HG03196 (cell line): ENCODE measurements around the gene C17orf107.

Source experiments
- ATAC-seq: cut with Tn5 transposase; IDR thresholded peaks from one replicate; pipeline ENCODE4 v1.9.1; 2021; ENCODE audit not compliant: unreplicated experiment

The C17orf107 gene

DNA sequence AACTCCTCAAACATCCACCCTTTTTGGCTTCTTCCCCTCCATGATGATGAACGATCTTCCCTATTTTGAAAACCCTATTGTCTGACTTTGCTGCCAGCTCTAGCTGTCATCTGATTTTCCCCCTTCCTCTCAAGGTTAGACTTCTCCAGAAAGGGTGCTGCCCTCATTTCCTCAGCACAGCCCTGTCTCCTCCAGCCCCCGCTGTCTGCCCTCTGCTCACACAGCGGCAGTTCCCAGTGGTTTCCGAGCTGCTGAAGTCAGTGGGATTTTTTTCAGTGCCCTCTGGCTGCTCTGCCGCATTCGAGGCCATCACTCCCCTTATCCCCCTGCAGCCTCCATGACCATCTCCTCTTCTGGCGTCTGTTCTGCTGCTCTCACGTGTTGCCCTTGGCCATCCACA, 26.6 kb upstream of the C17orf107 start:
- ATAC-seq = no peak

DNA sequence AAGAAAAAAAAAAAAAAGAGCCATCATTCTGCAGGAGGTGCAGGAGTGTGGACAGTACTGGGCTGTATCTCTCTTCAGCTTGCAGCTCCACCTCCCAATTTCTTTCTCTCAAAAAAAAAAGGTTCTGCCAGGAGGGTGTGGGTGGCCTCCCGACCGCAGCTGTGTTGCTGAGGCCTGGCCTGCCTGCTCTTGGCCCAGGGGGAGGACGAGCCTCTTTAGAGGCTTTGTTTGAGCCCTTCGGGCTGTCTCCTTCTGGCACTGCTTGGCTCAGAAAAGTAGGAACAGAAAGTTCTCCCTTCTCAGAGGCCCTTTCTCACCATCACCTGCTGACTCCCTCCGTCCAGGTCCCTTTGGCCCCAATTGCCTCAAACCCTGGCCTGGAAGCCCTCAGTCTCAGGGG, 22.2 kb upstream of the C17orf107 start:
- ATAC-seq = no peak

- ATAC-seq = no peak
Measured at GRCh38 chr17:4879601-4880000, 19.7 kb upstream of the C17orf107 start.

DNA sequence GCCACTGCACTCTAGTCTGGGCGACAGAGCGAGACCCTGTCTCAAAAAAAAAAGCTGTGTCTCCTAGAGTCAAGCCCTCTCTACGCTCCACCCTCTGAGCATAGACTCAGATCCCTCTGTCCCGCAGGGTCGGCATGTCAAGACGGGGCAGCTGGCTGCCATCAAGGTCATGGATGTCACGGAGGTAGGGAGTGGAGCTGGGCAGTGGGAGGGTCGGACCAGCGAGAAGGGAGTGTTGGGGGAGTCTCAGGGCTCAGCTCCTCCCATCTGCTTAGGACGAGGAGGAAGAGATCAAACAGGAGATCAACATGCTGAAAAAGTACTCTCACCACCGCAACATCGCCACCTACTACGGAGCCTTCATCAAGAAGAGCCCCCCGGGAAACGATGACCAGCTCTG, 18.5 kb upstream of the C17orf107 start:
- no peak for ATAC-seq

DNA sequence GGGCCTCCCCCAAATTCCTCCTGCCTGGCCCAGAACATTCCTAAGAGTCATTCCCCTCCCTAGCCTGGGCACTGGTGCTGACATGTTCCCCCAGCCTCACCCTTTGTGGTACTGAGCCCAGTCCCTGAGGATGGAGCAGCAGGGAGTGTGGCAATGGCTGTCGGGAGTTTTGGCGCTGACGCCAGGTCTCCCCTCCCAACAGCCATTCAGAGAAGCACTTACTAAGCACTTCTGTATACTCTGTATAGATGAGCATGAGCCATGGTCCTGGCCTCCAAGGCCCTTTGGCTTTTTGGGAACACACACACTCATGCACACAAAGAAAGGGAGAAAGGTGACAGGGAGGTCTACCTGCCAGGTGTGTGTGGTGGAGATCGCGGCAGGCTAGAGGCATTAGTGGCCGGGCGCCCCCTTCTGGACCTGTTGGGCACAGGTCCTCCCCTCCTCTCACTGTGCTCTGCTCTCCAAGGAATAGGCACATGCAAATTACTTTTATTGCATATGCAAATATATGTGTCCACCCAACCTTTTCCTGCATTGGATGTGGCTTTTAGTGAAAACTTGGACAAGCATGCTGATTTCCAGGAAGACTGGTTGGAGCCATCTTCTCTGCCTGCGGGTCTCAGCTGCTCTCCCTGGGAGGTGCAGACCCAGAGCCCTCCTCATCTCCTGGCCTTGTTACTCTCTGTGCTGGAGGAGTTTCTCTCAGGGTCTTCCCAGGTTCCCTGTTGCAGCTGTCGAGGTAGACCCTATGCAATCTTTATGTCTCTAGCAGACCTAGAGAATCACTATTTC, 17.4 kb upstream of the C17orf107 start:
- ATAC-seq = no peak

DNA sequence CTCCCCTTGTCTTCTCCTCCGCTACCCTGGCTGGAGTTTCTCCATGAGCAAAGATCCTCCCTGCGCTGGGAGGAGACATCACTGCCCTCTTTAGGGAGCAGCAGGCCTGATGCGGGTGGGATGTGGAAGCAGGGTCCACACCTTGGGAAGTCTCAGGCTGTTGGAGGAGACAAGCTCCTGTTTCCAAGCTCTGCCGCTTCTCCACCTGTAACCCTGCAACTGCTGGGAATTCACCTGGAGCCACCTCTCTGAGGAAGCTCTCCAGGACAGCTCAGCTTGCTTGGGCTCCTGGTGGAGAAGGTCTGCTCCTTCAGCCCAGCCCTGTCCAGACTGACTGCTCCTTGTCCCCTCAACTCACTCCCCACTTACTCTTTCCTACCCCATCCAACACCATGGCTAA, 14.8 kb upstream of the C17orf107 start:
- ATAC-seq = no peak

DNA sequence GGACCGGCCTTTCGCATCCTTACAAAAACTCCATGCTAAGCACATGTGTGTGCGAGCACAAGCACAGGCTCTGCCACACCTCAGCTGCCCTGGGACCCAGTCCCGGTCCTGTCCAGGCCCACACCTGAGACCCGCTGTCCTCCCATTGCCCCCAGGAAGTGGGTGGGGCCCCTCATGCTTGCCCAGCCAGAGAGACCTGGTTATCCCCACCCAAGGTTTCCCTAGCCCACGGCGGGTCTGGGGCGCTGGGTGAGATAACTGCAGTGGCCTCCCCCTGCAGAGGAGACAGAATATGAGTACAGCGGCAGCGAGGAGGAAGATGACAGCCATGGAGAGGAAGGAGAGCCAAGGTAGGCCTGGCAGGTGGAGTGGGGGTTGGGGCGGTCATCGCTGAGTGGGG, 12.5 kb upstream of the C17orf107 start:
- no peak for ATAC-seq

DNA sequence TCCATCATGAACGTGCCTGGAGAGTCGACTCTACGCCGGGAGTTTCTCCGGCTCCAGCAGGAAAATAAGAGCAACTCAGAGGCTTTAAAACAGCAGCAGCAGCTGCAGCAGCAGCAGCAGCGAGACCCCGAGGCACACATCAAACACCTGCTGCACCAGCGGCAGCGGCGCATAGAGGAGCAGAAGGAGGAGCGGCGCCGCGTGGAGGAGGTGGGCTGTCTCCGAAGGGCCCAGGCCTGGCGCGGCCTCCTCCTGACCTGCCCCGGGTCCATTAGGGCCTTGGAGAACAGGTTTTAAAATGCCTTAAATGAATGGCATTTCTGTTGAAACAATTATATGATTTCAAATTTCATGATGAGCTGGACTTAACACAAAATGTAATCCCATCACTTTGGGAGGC, 11.8 kb upstream of the C17orf107 start:
- no peak for ATAC-seq

- no peak for ATAC-seq
Measured at GRCh38 chr17:4891411-4892410, 7.6 kb upstream of the C17orf107 start.

- ATAC-seq = no peak
Measured at GRCh38 chr17:4892499-4893221, 6.7 kb upstream of the C17orf107 start.

- ATAC-seq = no peak
Measured at GRCh38 chr17:4893272-4893671, 6.1 kb upstream of the C17orf107 start.

GRCh38 chr17:4893721-4894560, 5.4 kb upstream of the C17orf107 start:
- no peak for ATAC-seq

- no peak for ATAC-seq
Measured at GRCh38 chr17:4895121-4895520, 4.2 kb upstream of the C17orf107 start.

- ATAC-seq = no peak
Measured at GRCh38 chr17:4895657-4896331, 3.5 kb upstream of the C17orf107 start.

DNA sequence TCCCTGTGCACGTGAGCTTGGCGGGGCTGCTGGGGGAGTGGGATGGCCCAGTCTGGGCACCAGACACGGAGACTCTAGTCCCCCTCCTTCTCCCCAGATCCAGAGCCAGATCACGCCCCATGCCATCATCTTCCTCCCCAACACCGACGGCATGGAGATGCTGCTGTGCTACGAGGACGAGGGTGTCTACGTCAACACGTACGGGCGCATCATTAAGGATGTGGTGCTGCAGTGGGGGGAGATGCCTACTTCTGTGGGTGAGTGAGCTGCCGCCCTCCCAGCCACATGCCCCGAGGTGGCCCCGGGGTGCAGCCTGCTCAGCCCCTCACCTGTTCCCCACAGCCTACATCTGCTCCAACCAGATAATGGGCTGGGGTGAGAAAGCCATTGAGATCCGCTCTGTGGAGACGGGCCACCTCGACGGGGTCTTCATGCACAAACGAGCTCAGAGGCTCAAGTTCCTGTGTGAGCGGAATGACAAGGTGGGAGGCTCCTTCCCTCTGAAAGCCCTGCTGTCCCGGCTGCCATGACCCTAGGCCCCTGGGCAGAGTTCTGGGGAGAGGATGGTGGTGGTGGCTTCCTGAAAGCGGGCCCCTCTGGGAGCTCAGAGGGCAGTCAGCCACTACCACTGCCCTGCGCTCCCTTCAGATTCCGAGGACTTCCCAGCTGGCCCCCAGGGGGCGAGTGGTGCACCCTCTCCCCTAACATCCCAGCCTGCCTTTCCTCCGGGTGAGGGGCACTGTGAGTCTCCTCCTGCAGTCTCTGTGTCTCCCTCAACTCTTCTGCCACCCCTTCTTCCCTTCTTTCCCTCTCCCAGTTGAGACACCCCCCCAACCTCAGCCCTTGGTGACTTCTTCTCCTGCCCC, 2.8 kb upstream of the C17orf107 start:
- ATAC-seq = no peak

DNA sequence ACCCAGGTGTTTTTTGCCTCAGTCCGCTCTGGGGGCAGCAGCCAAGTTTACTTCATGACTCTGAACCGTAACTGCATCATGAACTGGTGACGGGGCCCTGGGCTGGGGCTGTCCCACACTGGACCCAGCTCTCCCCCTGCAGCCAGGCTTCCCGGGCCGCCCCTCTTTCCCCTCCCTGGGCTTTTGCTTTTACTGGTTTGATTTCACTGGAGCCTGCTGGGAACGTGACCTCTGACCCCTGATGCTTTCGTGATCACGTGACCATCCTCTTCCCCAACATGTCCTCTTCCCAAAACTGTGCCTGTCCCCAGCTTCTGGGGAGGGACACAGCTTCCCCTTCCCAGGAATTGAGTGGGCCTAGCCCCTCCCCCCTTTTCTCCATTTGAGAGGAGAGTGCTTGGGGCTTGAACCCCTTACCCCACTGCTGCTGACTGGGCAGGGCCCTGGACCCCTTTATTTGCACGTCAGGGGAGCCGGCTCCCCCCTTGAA, 2.1 kb upstream of the C17orf107 start:
- no peak for ATAC-seq

DNA sequence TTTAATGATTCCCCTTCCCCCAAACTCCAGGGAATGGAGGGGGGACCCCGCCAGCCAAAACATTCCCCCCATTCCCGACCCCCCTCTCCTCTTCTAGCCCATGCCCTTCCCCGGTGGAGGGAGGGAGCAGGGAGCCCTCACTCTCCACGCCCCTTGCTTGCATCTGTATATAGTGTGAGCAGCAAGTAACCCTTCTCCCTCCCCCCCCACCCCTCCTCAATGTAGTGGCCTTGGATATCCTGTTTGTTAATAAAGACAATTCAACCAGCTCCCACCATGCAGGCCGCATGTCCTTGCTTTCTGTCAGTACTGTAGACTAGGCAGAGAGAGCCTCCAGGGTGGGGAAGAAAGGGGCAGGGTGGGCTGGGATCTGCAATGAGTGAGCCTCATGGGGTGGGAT, 1.6 kb upstream of the C17orf107 start:
- no peak for ATAC-seq

DNA sequence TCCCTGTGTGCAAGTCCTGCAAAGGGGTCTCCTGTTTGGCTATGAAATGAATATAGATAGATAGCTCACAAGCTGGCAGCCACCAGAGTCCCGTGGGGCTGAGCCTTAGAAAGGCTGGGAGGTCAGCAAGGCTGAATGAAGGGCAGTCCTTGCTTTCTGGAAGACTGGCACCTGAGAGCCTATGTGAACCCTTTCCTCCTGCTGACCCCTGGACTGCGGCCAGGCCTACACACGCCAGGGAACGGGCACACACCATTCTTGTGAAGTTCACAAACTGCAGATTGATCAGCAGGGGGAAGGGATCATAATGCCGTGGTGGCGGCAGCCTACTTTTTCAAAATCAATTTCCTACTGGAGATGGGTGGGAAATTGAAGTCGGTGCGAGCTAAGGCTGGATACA, 985 bp upstream of the C17orf107 start:
- no peak for ATAC-seq

DNA sequence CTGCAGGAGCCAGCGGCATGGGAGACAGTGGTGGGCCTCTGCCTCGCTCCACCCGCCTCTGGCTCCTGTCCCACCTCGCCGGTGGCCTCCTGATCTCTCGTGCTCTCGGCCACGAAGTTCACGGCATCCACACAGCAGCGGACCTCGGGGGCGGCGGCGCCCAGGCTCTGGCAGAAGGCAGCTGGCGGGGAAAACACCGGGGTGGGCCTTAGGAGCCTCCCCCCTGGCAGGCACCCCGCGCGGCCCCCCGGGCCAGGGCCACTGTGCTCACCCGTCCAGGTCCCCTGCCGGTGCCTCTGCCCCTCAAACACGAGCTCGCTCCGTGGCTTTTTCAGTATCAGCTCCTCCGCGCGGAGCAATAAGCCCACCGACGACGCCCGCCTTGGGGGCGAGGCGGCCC, 409 bp upstream of the C17orf107 start:
- ATAC-seq = no peak
